ENCODE data around the gene GRAP. TPM values are rescaled to one million over a fixed set of nuclear protein-coding genes. Genes with fewer than 3 reads are reported as not detected.

GRAP gene
- polyA plus RNA-seq, 1 experiment: 0.06 TPM

DNA sequence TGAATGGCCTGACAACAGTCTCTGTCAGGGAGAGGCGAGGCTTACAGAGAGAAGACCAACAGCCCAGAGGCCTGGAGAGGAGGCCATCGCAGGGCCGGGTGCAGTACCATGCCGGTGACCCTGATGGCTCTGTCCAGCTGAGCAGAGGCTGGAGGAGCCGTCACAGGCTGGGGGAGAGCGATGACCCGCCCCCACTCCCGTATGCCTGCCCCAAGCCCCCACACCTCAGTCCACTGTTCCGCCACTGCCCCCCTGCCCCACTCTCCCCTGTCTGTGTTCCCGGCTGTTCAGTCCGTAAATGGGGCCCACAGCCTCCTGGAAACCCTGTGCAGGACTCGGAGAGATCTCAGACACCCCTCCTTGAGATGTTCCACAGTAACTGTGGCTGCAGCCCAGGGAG lies 29.4 kb downstream of the GRAP start:
- ChIA-PET CTCF (interaction anchor here (1.8 kb wide), 1 partner anchor 56 kb away, joined by 6 read pairs; no protein-coding TSS in a partner anchor), POLR2A (no interaction called here)
- Histone ChIP-seq H3K27me3 (ENCODE audit: control insufficient read depth, insufficient read depth, low read length) (no peaks in the 10 kb centered on the region), H3K36me3 (ENCODE audit: control insufficient read depth, insufficient read depth, low read length) (no peaks in the 10 kb centered on the region), H3K4me3 (ENCODE audit: low read depth, low read length) (no peak overlapping the region)
- DNase-seq (ENCODE audit: low read depth): no peak
- no peak for TF ChIP-seq CTCF (IDR thresholded peaks at IDR 0.05; ENCODE audit: insufficient read depth, low read depth, low read length)

DNA sequence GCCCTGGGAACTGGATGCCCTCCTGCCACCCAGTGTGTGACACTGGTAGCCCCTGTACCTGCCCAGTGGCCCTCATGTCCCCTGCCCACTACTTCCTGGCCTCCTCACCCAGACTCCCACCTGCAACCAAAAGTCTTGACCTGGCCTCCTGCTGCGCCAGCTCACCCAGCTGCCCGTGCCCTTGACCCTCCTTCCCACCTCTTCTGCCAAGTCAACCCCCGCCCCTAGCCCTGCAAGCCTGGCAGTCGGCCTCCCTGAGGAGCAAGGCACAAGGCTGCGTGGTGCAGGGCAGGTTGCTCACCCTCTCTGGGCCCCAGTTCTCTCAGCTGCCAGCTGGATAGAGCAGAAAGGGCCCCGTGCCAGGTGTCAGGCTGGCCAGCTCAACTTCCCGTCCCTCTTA lies 29.9 kb downstream of the GRAP start:
- ChIA-PET POLR2A (no interaction called here), CTCF (interaction anchor here (1.8 kb wide), 1 partner anchor 56 kb away, joined by 6 read pairs; no protein-coding TSS in a partner anchor)
- no peak for DNase-seq (ENCODE audit: low read depth)
- TF ChIP-seq CTCF (IDR thresholded peaks at IDR 0.05; ENCODE audit: insufficient read depth, low read depth, low read length): no peak
- no peaks in the 10 kb centered on the region for H3K36me3 ChIP-seq (ENCODE audit: control insufficient read depth, insufficient read depth, low read length)
- H3K27me3 ChIP-seq (ENCODE audit: control insufficient read depth, insufficient read depth, low read length): no peaks in the 10 kb centered on the region
- H3K4me3 ChIP-seq (ENCODE audit: low read depth, low read length): no peak overlapping the region

DNA sequence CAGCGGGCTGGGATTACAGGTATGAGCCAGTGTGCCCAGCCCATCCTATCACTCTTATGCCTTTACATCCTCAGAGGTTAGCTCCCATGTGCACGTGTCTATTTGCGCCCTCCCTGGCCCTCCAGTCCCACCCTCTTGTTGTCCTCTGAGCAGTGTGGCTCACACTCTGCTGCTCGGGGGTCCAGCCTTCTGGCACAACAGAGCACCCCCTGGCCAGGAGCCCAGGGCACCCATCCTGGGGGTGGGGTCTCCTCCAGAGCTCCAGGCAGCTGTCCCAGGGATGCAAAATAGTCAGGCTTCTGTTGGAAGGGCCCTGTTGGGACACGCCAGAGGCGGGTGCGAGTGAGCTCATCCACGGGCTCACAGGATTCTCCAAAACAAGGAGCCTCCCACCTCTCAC lies 30.5 kb downstream of the GRAP start:
- Histone ChIP-seq H3K36me3 (ENCODE audit: control insufficient read depth, insufficient read depth, low read length) (no peaks in the 10 kb centered on the region), H3K4me3 (ENCODE audit: low read depth, low read length) (no peak overlapping the region), H3K27me3 (ENCODE audit: control insufficient read depth, insufficient read depth, low read length) (no peaks in the 10 kb centered on the region)
- ChIA-PET POLR2A (no interaction called here), CTCF (interaction anchor here (1.8 kb wide), 1 partner anchor 55 kb away, joined by 6 read pairs; no protein-coding TSS in a partner anchor)
- no peak for DNase-seq (ENCODE audit: low read depth)
- TF ChIP-seq CTCF (IDR thresholded peaks at IDR 0.05; ENCODE audit: insufficient read depth, low read depth, low read length): no peak

DNA sequence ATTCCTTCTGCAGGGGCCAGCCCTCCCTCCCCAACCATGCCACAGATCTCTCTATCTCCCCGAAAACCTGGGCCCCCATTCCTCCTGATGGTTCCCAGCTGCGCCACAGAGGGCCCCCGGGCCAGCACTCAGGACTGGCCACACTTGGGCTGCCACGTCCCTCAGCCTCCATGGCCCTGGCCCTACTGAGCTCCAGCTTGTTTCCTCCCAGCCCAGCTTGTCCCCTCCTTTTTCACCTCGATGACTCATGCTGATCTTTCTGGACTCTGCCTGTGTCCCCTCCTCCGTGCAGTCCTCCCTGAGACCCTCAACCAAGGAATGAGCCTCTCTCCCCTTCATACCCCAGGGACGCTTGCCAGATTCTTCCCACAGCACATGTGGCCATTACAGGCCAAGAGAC lies 31.3 kb downstream of the GRAP start:
- TF ChIP-seq CTCF (IDR thresholded peaks at IDR 0.05; ENCODE audit: insufficient read depth, low read depth, low read length): no peak
- no peaks in the 10 kb centered on the region for H3K27me3 ChIP-seq (ENCODE audit: control insufficient read depth, insufficient read depth, low read length)
- no peak for DNase-seq (ENCODE audit: low read depth)
- CTCF ChIA-PET: no interaction called here
- H3K36me3 ChIP-seq (ENCODE audit: control insufficient read depth, insufficient read depth, low read length): no peaks in the 10 kb centered on the region
- POLR2A ChIA-PET: no interaction called here
- no peak overlapping the region for H3K4me3 ChIP-seq (ENCODE audit: low read depth, low read length)

GRCh38 chr17:19014628-19015215 lies 32.0 kb downstream of the GRAP start:
- CTCF ChIA-PET: interaction anchor here (0.6 kb wide), 1 partner anchor 146 kb away, joined by 3 read pairs; no protein-coding TSS in a partner anchor
- no peak for TF ChIP-seq CTCF (IDR thresholded peaks at IDR 0.05; ENCODE audit: insufficient read depth, low read depth, low read length)
- POLR2A ChIA-PET: no interaction called here

More at GRCh38 chr17:19014628-19015215, 32.0 kb downstream of the GRAP start:
- no peak for DNase-seq (ENCODE audit: low read depth)
- Histone ChIP-seq H3K4me3 (ENCODE audit: low read depth, low read length) (no peak overlapping the region), H3K27me3 (ENCODE audit: control insufficient read depth, insufficient read depth, low read length) (no peaks in the 10 kb centered on the region), H3K36me3 (ENCODE audit: control insufficient read depth, insufficient read depth, low read length) (no peaks in the 10 kb centered on the region)
